ENCODE results near the gene HAPLN3.

HAPLN3 gene

GRCh38 chr15:88909956-88910831 lies 14.8 kb upstream of the HAPLN3 start:
- DNase-seq = no peak

- DNase-seq = no peak
These were observed 13.6 kb upstream of the HAPLN3 start for GRCh38 chr15:88908697-88909621.

DNA sequence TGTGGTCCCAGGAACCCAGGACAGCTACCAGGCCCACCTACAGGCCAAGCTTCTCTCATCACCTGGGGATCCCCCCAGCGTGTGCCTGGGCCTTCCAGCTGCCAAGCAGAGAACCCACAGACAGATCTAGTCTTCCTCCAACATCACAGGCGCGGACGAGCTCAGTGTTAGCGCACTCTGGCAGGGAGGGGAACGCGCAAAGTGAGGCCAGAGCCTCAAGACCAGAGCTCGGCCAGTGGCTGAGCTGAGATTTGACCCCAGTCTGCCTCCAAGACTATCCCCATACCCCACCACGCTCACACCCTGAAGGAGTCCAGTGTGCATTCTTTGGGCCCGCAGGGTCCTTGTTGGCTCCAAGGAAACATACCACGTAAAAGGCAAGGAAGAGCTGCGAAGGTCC lies 12.8 kb upstream of the HAPLN3 start:
- no peak for DNase-seq

DNA sequence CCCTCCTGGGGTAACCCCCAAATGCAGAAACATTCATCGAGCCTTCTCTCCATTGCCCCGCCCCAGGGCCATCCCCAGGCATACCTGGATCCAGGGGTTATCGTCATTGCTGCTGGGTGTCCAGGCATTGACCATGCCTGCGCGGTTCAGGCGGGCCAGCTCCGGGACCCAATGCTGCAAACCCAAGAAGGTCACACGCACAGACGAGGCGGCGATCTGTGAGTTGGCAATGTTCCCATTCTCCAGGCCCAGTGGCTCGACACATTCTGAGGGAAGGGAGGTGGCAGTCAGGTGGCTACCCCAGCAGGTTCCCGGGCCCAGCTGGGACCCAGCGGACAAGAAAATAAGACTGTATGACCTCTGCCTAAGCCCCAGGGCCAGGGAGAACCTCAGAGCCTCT lies 11.8 kb upstream of the HAPLN3 start:
- DNase-seq = no peak

- no peak for DNase-seq
These were observed 11.2 kb upstream of the HAPLN3 start for GRCh38 chr15:88906551-88906950.

GRCh38 chr15:88906130-88906529 lies 10.8 kb upstream of the HAPLN3 start:
- DNase-seq = no peak

GRCh38 chr15:88905576-88905975 lies 10.2 kb upstream of the HAPLN3 start:
- DNase-seq = no peak

GRCh38 chr15:88904624-88905327 lies 9.4 kb upstream of the HAPLN3 start:
- peak; percentile 54 for DNase-seq

DNA sequence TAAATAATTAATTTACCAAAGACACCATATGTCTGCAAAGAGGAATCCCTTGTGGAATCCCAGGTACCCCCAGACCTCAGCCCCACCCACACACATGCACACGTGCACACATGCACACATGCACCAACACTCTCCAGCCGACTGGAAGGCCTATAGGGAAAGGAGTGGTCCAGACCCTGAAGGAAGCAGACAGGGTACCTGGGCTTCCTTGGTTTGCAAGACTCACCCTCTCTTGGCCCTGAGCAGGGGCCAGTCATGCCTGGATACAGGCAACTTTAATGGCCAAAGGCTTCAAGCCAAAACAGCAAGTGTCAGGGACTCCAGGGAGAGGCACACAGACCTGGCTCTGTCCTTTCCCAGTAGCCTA lies 8.9 kb upstream of the HAPLN3 start:
- DNase-seq = no peak

- no peak for DNase-seq
These were observed 7.5 kb upstream of the HAPLN3 start for GRCh38 chr15:88902846-88903245.

DNA sequence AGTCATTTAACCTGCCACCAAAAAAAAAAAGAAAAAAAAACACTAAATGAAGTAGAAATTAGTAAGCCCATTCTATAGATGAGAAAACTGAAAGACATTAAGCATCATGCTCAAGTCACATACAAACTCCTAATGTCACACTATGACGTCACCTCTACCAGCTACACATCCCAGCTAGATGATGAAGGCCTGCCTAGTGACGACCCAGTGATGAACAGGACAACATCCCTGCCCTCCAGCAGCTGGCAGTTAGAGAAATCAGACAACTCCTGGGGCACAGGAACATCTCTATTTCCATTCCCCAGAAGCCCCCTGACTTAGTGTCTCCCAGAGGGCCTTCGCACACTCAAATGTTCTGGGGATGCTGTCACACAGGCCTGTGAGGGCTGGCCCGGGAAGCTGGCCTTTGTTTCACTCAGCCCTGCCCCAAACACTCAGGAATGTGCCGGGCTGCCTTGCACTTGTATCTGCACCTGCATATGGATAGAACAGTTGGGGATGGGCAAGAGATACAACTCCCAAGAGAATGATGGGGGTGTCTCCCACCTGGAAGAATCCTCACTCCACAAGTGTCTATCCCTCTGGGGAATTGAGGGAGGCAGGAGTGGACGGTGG lies 7.0 kb upstream of the HAPLN3 start:
- no peak for DNase-seq

- DNase-seq = no peak
These were observed 6.3 kb upstream of the HAPLN3 start for GRCh38 chr15:88901508-88902220.

GRCh38 chr15:88900982-88901418 lies 5.7 kb upstream of the HAPLN3 start:
- DNase-seq = no peak

GRCh38 chr15:88900309-88900981 lies 5.1 kb upstream of the HAPLN3 start:
- DNase-seq = no peak

DNA sequence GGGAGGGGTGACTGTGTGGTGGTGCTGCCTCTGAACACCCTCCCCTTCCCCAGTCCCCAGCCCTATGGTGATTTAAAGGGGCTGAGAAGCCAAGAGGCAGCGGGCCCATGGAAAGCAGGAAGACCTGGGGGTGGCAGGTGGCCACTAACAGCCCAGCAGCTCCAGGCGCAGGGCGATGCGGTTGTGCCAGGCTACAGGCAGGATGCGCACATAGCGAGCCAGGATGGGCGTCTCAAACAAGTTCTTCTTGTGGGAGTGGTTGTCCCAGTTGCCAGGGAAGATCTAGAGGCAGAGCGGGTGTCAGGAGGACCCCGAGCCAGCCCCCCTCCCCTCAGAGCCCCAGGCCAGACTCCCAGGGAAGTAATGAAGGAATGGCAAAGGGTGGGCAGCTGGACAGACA lies 3.9 kb upstream of the HAPLN3 start:
- no peak for DNase-seq

GRCh38 chr15:88898736-88899135 lies 3.4 kb upstream of the HAPLN3 start:
- DNase-seq = no peak

DNA sequence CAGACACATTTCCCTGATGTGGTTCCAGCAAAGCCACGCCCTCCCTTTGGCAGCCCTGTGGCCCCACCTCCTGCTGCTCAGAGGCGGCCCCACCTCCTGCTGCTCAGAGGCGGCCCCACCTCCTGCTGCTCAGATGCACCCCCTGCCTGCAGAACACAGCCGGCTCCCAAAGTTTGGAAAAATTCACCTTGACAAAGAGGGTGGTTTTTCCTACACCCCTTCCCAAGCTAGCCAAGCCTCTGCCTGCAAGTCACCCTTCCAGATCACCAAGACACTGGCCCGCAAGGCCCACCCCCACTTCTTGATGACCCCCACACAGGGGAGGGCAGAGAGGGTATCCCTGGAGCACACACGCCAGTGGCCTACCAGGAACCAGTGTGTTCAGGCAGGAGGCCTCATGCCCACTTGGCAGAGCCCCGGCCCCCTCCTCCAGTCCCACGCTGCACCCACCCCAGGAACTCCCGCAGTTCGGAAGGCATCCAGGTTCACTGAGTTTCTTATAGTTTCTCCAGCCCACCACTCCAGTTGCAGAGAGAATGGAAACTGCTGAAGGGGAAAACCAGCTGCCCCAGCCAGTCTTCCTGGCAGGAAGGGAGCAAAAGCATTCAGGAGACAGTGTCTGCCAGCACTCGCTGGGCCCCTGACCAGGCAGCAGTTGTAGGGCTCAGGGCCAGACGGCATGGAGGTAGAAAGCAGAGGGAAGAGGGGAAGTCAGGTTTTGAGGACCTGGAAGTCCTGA lies 2.3 kb upstream of the HAPLN3 start:
- DNase-seq = peak; percentile 64

DNA sequence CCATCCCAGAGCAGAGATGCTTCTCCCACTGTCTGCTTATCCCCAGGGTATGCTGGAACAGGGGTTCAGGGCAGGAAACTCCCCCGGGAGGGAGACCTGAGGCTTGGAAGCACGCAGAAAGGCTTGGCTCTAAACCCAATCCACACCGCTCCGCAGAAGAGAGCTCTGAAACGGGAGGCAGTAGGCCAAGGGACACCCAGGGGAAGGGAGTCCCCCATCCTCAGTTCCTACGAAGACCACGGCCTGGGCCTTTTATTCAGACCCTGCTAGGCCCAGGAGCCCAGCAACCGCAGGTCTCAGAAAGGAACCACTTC lies 1.8 kb upstream of the HAPLN3 start:
- DNase-seq = no peak

GRCh38 chr15:88896333-88897033 lies 1.1 kb upstream of the HAPLN3 start:
- no peak for DNase-seq

DNA sequence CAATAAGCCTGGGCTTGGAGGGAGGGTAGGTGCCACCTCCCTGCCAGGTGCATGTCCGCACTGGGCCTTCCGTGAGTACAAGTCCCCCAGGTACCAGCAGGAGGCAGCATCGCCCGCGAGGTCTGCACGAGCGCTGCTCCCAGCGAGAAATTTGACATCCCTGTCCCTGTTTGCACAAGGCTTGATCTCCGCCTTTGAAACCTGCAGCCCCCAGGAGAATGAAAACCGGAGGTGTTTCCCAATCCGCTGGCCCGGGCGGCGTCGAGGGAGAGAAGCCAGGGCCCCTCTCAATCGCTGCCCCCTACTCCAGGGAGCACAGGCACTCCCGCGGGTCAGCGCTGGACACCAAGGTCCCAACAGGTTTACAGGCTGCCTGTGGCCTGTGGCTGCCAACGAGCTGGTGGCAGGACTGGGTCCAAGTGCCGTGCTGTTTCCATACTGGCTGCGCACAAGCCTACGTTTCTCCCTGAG lies 961 bp downstream of the HAPLN3 start:
- DNase-seq = no peak

Data from T1000 (cell line).